H9 (cell line): ENCODE results near the gene HPCAL1. TPM values are rescaled to one million over a fixed set of nuclear protein-coding genes. Genes with fewer than 3 reads are reported as not detected.

Source experiments
- DNase-seq: peaks from one replicate; pipeline ENCODE4 v3.0.0-alpha.2; 2017
- H2AFZ ChIP-seq: one replicate; pipeline ENCODE4 v1.6.1; 2013; ENCODE audit warnings: mild to moderate bottlenecking, low read length, control low read depth, moderate library complexity
- H2AK5ac ChIP-seq: 2 replicates; pipeline ENCODE4 v1.6.1; 2013; ENCODE audit warnings: low read length, control low read depth, mixed read lengths; ENCODE audit not compliant: insufficient read length
- H2BK120ac ChIP-seq: one replicate; pipeline ENCODE4 v1.6.1; 2013; ENCODE audit warnings: low read depth, mild to moderate bottlenecking, low read length, control low read depth, inconsistent platforms; ENCODE audit not compliant: poor library complexity, severe bottlenecking
- H2BK12ac ChIP-seq: 2 replicates; pipeline ENCODE4 v1.6.1; 2013; ENCODE audit warnings: low read length, control low read depth, mixed read lengths, low read depth; ENCODE audit not compliant: insufficient read length
- H2BK15ac ChIP-seq: 2 replicates; pipeline ENCODE4 v1.6.1; 2013; ENCODE audit warnings: low read depth, low read length, control low read depth
- H2BK20ac ChIP-seq: one replicate; pipeline ENCODE4 v1.6.1; 2013; ENCODE audit warnings: low read depth, mild to moderate bottlenecking, low read length, control low read depth, inconsistent platforms; ENCODE audit not compliant: poor library complexity, severe bottlenecking
- H2BK5ac ChIP-seq: 2 replicates; pipeline ENCODE4 v1.6.1; 2013; ENCODE audit warnings: low read length, control low read depth, mixed read lengths; ENCODE audit not compliant: insufficient read length
- H3K14ac ChIP-seq: 2 replicates; pipeline ENCODE4 v1.6.1; 2013; ENCODE audit warnings: low read length, control low read depth; ENCODE audit not compliant: insufficient read depth
- H3K18ac ChIP-seq: 2 replicates; pipeline ENCODE4 v1.6.1; 2013; ENCODE audit warnings: low read depth, mild to moderate bottlenecking, mixed read lengths, low read length, control low read depth; ENCODE audit not compliant: insufficient read length
- H3K23ac ChIP-seq: 2 replicates; pipeline ENCODE4 v1.6.1; 2013; ENCODE audit warnings: low read length, control low read depth, mixed read lengths, low read depth; ENCODE audit not compliant: insufficient read length
- H3K23me2 ChIP-seq: 2 replicates; pipeline ENCODE4 v1.6.1; 2013; ENCODE audit warnings: low read depth, mild to moderate bottlenecking, mixed read lengths, low read length, control low read depth; ENCODE audit not compliant: insufficient read length, poor library complexity, severe bottlenecking
- H3K27ac ChIP-seq: 2 replicates; pipeline ENCODE4 v1.5.1; 2013; ENCODE audit warnings: low read length, control low read depth, mixed read lengths, low read depth; ENCODE audit not compliant: insufficient read length
- H3K27me3 ChIP-seq: 2 replicates; pipeline ENCODE4 v1.6.1; 2013; ENCODE audit warnings: low read length, control low read depth, inconsistent platforms; ENCODE audit not compliant: insufficient read depth
- H3K4ac ChIP-seq: 2 replicates; pipeline ENCODE4 v1.6.1; 2013; ENCODE audit warnings: low read depth, mild to moderate bottlenecking, control low read depth, inconsistent platforms, low read length, moderate library complexity
- H3K4me1 ChIP-seq: 2 replicates; pipeline ENCODE4 v1.6.1; 2013; ENCODE audit warnings: low read length, control low read depth, inconsistent platforms; ENCODE audit not compliant: insufficient read depth
- H3K4me2 ChIP-seq: 2 replicates; pipeline ENCODE4 v1.6.1; 2013; ENCODE audit warnings: low read length, control low read depth, mixed read lengths; ENCODE audit not compliant: insufficient read length, insufficient read depth
- H3K56ac ChIP-seq: 2 replicates; pipeline ENCODE4 v1.6.1; 2013; ENCODE audit warnings: low read depth, mild to moderate bottlenecking, mixed read lengths, low read length, control low read depth; ENCODE audit not compliant: insufficient read length
- H3K79me1 ChIP-seq: 2 replicates; pipeline ENCODE4 v1.6.1; 2013; ENCODE audit warnings: low read depth, mild to moderate bottlenecking, moderate library complexity, low read length, control low read depth, inconsistent platforms; ENCODE audit not compliant: insufficient read depth, poor library complexity, severe bottlenecking
- H3K79me2 ChIP-seq: 2 replicates; pipeline ENCODE4 v1.6.1; 2013; ENCODE audit warnings: low read length, control low read depth, inconsistent platforms; ENCODE audit not compliant: insufficient read depth
- H3K9ac ChIP-seq: 2 replicates; pipeline ENCODE4 v1.6.1; 2013; ENCODE audit warnings: low read length, control low read depth, mixed read lengths; ENCODE audit not compliant: insufficient read length; ENCODE audit errors: extremely low read depth
- H3K9me3 ChIP-seq: one replicate; pipeline ENCODE4 v1.6.1; 2013; ENCODE audit warnings: low read depth, low read length, inconsistent platforms; ENCODE audit not compliant: control insufficient read depth
- H3T11ph ChIP-seq: one replicate; pipeline ENCODE4 v1.6.1; 2013; ENCODE audit warnings: mild to moderate bottlenecking, low read length, control low read depth, inconsistent platforms
- H4K20me1 ChIP-seq: one replicate; pipeline ENCODE4 v1.6.1; 2013; ENCODE audit not compliant: control insufficient read depth, insufficient read length, insufficient read depth
- H4K5ac ChIP-seq: 2 replicates; pipeline ENCODE4 v1.6.1; 2013; ENCODE audit warnings: low read depth, mild to moderate bottlenecking, mixed read lengths, low read length, control low read depth; ENCODE audit not compliant: insufficient read length
- H4K8ac ChIP-seq: replicated peaks from 2 replicates; pipeline ENCODE4 v1.6.1; 2013; ENCODE audit warnings: low read length, control low read depth, mixed read lengths, low read depth; ENCODE audit not compliant: insufficient read length
- H4K91ac ChIP-seq: 2 replicates; pipeline ENCODE4 v1.6.1; 2013; ENCODE audit warnings: low read depth, mild to moderate bottlenecking, moderate library complexity, mixed read lengths, low read length, control low read depth; ENCODE audit not compliant: insufficient read length
- H3K27ac Mint-ChIP-seq, 3 experiments: 2 replicates in 2 of 3; 3 replicates in 1 of 3; pipeline ENCODE4 v1.8.0; 2020 to 2021; ENCODE audit warnings: mixed read lengths in 3 of 3, mild to moderate bottlenecking in 1 of 3, moderate library complexity in 1 of 3
- H3K27me3 Mint-ChIP-seq: 2 replicates; pipeline ENCODE4 v1.8.0; 2021; ENCODE audit warnings: low read depth, mild to moderate bottlenecking, moderate library complexity, mixed read lengths
- H3K36me3 Mint-ChIP-seq, 3 experiments: 2 replicates in 2 of 3; 3 replicates in 1 of 3; pipeline ENCODE4 v1.8.0; 2020 to 2021; ENCODE audit warnings: low read depth in 3 of 3, mixed read lengths in 3 of 3; ENCODE audit not compliant: insufficient read depth in 1 of 3
- H3K4me1 Mint-ChIP-seq, 2 experiments: 2 replicates each; pipeline ENCODE4 v1.8.0; 2020; ENCODE audit warnings: mixed read lengths in 2 of 2
- H3K4me3 Mint-ChIP-seq, 2 experiments: 2 replicates in 1 of 2; 3 replicates in 1 of 2; pipeline ENCODE4 v1.8.0; 2020 to 2021; ENCODE audit warnings: mild to moderate bottlenecking in 2 of 2, mixed read lengths in 2 of 2, moderate library complexity in 1 of 2
- H3K9me3 Mint-ChIP-seq, 2 experiments: 2 replicates in 1 of 2; 3 replicates in 1 of 2; pipeline ENCODE4 v1.8.0; 2020; ENCODE audit warnings: mild to moderate bottlenecking in 2 of 2, mixed read lengths in 2 of 2, moderate library complexity in 1 of 2
- CTCF ChIP-seq: fragments of 200-600 bp; sonication (generic); conservative IDR thresholded peaks from 3 replicates; pipeline ENCODE4 v1.8.0; 2021; ENCODE audit warnings: antibody characterized with exemption, mild to moderate bottlenecking
- WGBS: extraction: QIAGEN DNeasy Blood & Tissue Kit; methylation state at CpG from one replicate; pipeline ENCODE4 v1.1.7; 2013; ENCODE audit warnings: missing lambda C conversion rate, low lambda C conversion rate, mixed read lengths; ENCODE audit not compliant: insufficient read length; ENCODE audit errors: extremely low coverage; 5-methylcytosine and 5-hydroxymethylcytosine counted together
- total RNA-seq: library from RNA; stranded (reverse); gene quantifications from 2 replicates; pipeline ENCODE4 v1.2.1, GENCODE V29; 2021

HPCAL1 gene
- total RNA-seq, 1 experiment from 2014 or later = 4.7 TPM

GRCh38 chr2:10423400-10423774 is 120.7 kb downstream of the HPCAL1 start:
- Histone ChIP-seq H4K20me1 (no peaks in the 10 kb centered on the region), H3K56ac (no peak overlapping the region), H2BK12ac (no peak overlapping the region), H2BK120ac (no peak overlapping the region), H3T11ph (no peak overlapping the region), H3K4me1 (no peaks in the 10 kb centered on the region; the same call in 1 of the 2 replicates), H2AFZ (no peak overlapping the region), H3K27me3 (no peaks in the 10 kb centered on the region), H3K27ac (no peak overlapping the region), H4K91ac (no peak overlapping the region), H3K18ac (no peak overlapping the region), H3K14ac (no peak overlapping the region), H2BK15ac (no peak overlapping the region), H4K8ac (no peak overlapping the region), H3K23me2 (no peaks in the 10 kb centered on the region), H3K79me2 (no peaks in the 10 kb centered on the region), H3K9ac (no peak overlapping the region), H2BK5ac (no peak overlapping the region), H2AK5ac (no peak overlapping the region), H3K79me1 (no peaks in the 10 kb centered on the region), H3K4me2 (no peak overlapping the region), H2BK20ac (no peak overlapping the region), H3K23ac (no peak overlapping the region), H3K4ac (no peak overlapping the region), H4K5ac (no peak overlapping the region), H3K9me3 (no peaks in the 10 kb centered on the region)
- TF ChIP-seq CTCF = no peak
- H3K4me1 Mint-ChIP-seq = peaks cover 3 to 13% of the 10 kb centered on the region in 2 experiments; a peak in 3 of 4 replicates
- no peaks in the 10 kb centered on the region for H3K9me3 Mint-ChIP-seq
- no CpG with 5 or more reads among the region's 6 CpGs for WGBS
- no peak overlapping the region for H3K4me3 Mint-ChIP-seq
- no peak for DNase-seq
- no peaks in the 10 kb centered on the region; the same call in 1 of the 2 replicates for H3K27me3 Mint-ChIP-seq
- no peak overlapping the region; a peak in 1 of 7 replicates for H3K27ac Mint-ChIP-seq
- H3K36me3 Mint-ChIP-seq = no peaks in the 10 kb centered on the region
